ENCODE measurements around the gene LGALSL. TPM values are rescaled to one million over a fixed set of nuclear protein-coding genes. Genes with fewer than 3 reads are reported as not detected.

LGALSL gene
- total RNA-seq, 4 donors from 2014 or later, result 3.8 to 19.6 (median 6.5) TPM

GRCh38 chr2:64477979-64478378 is 24.0 kb downstream of the LGALSL start:
- H3K4me1 ChIP-seq, result no peaks in the 10 kb centered on the region
- in situ Hi-C loops (cut with MboI; ENCODE audit: low sequenced_read_pairs in 4 of 4), result loop anchor here in 3 of 4 donors (25.0 kb wide), 2 partner anchors 416 to 441 kb away; no protein-coding TSS in a partner anchor
- no peak for ATAC-seq

DNA sequence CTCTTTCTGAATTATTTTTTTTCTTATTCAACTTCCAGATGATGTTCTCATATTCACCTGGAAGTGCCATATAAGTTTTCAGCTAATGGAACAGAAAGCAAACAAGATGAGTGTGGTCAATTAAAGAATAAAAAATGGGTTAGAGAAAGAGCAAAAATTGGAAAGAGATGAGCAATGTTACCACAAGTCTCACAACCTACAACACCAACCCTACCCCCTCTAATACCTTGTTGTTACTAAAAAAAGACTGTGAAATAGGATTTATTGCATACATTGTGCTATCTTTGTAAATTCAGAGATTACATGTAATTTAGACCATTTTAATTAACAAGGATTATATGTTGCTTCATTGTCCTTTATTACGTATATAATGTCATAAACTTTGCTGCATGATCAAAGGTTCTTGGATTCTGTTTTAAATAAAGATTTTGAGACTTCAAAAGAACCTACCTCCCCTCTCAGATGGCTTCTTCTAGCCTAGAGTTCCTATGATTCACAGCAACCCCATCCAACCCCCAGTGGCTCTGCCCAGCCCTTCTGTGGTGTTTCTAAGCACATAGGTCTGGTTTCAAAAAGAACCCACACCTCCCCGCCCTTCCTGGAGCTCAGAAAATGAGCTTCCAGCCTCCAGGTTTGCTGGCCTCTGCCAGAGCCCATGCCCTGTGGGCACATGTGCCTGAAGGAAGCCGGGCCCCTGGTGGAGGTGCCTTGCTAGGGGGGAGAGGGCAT is 24.7 kb downstream of the LGALSL start:
- TF ChIP-seq CTCF (IDR thresholded peaks at IDR 0.05 in 4 of 5, conservative IDR thresholded peaks at IDR 0.05 in 1 of 5) (no peak), POLR2A (IDR thresholded peaks at IDR 0.05) (no peak)

More at GRCh38 chr2:64477979-64478378, 24.0 kb downstream of the LGALSL start:
- Histone ChIP-seq H3K9me3 (no peaks in the 10 kb centered on the region), H3K36me3 (no peaks in the 10 kb centered on the region), H3K27me3 (no peaks in the 10 kb centered on the region), H3K4me3 (no peak overlapping the region), H3K27ac (no peak overlapping the region)
- TF ChIP-seq POLR2A (IDR thresholded peaks at IDR 0.05), result no peak
- no peak for TF ChIP-seq CTCF (IDR thresholded peaks at IDR 0.05 in 4 of 5, conservative IDR thresholded peaks at IDR 0.05 in 1 of 5)
- no peak for DNase-seq
- intact Hi-C loops (cut with DNase I; ENCODE audit: low total_unique reads), result no loop called here

DNA sequence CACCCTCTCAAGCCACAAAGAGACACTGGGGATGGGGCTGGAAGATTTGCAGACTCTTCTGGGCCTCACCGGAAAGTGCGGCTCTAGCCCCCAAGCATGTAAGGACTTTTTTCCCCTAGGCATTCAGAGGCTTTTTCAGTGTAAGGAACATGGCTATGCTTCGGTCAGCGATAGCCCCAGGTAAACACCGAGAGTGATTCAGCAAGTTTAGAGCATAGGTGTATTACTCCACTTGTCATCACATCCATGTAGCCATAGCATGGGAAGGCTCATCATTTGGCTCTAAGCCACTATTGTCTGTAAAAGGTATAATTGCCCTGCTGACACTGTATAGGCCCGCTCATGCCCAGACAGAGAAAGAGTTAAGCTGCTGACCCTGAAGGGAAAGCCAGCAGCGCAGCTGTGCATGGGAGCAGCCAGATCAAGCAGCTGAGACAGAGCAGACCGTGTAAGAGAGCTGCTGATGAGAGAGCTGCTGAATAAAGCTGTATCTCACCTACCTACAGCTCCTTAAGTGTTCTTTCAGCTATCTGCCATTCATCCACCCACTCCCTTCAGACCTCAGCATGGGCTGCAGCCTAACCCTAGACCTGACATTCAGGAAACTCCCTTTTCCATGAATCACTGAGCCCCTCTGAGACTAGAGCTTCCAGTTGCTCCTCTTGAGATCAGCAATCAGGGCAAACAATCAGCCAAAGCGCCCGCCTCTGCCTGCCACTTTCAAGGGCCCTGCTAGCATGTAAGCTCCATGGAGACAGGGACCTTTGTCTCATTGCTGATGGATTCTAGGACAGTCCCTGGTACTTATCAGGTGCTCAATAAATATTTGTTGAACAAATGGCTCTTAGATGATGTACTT is 25.5 kb downstream of the LGALSL start:
- H3K27ac ChIP-seq, result no peak overlapping the region
- in situ Hi-C loops (cut with MboI; ENCODE audit: low sequenced_read_pairs in 4 of 4) (loop anchor here in 3 of 4 donors (5.0 to 25.0 kb wide), 3 partner anchors 147 to 442 kb away; no protein-coding TSS in a partner anchor), intact Hi-C loops (cut with DNase I; ENCODE audit: low total_unique reads) (no loop called here)
- TF ChIP-seq CTCF (IDR thresholded peaks at IDR 0.05 in 4 of 5, conservative IDR thresholded peaks at IDR 0.05 in 1 of 5), result no peak
- TF ChIP-seq POLR2A (IDR thresholded peaks at IDR 0.05), result no peak
- DNase-seq (no peak), ATAC-seq (no peak)
- no peaks in the 10 kb centered on the region for H3K36me3 ChIP-seq
- H3K27me3 ChIP-seq, result no peaks in the 10 kb centered on the region
- H3K4me3 ChIP-seq, result no peak overlapping the region
- H3K4me1 ChIP-seq, result no peaks in the 10 kb centered on the region
- no peaks in the 10 kb centered on the region for H3K9me3 ChIP-seq

More for the DNA sequence above, 24.7 kb downstream of the LGALSL start:
- H3K9me3 ChIP-seq, result no peaks in the 10 kb centered on the region
- intact Hi-C loops (cut with DNase I; ENCODE audit: low total_unique reads), result no loop called here
- H3K27me3 ChIP-seq, result no peaks in the 10 kb centered on the region
- ATAC-seq, result no peak
- no peaks in the 10 kb centered on the region for H3K36me3 ChIP-seq
- H3K27ac ChIP-seq, result no peak overlapping the region
- H3K4me1 ChIP-seq, result no peaks in the 10 kb centered on the region
- in situ Hi-C loops (cut with MboI; ENCODE audit: low sequenced_read_pairs in 4 of 4), result loop anchor here in 3 of 4 donors (25.0 kb wide), 2 partner anchors 416 to 441 kb away; no protein-coding TSS in a partner anchor
- DNase-seq, result no peak
- H3K4me3 ChIP-seq, result no peak overlapping the region

- TF ChIP-seq POLR2A (IDR thresholded peaks at IDR 0.05) (no peak), CTCF (IDR thresholded peaks at IDR 0.05 in 4 of 5, conservative IDR thresholded peaks at IDR 0.05 in 1 of 5) (no peak)
- in situ Hi-C loops (cut with MboI; ENCODE audit: low sequenced_read_pairs in 4 of 4), result loop anchor here in 3 of 4 donors (5.0 to 25.0 kb wide), 3 partner anchors 149 to 444 kb away; no protein-coding TSS in a partner anchor
- no peak overlapping the region for H3K4me3 ChIP-seq
- no peak overlapping the region for H3K27ac ChIP-seq
- no peaks in the 10 kb centered on the region for H3K27me3 ChIP-seq
- intact Hi-C loops (cut with DNase I; ENCODE audit: low total_unique reads), result no loop called here
- no peaks in the 10 kb centered on the region for H3K36me3 ChIP-seq
- ATAC-seq, result no peak
- H3K9me3 ChIP-seq, result no peaks in the 10 kb centered on the region
- peaks cover 0 to 5% of the 10 kb centered on the region in 2 donors for H3K4me1 ChIP-seq
- no peak for DNase-seq
Observed at GRCh38 chr2:64481665-64482064, 27.7 kb downstream of the LGALSL start.
